HEK293T (cell line): ENCODE measurements around the gene BICD2.

Experiments
- CTCF ChIA-PET: fragments of 350-600 bp; formaldehyde crosslinking; extraction: SDS; loops from one replicate; lab custom pipeline; 2021; ENCODE audit warnings: antibody characterized with exemption, inconsistent platforms; lab: Yijun Ruan, JAX
- POLR2A ChIA-PET: fragments of 350-600 bp; formaldehyde crosslinking; extraction: SDS; loops from one replicate; lab custom pipeline; 2020; ENCODE audit warnings: antibody characterized with exemption, inconsistent platforms; lab: Yijun Ruan, JAX
- DNase-seq: peaks from one replicate; pipeline ENCODE4 v3.0.0; 2012; ENCODE audit warnings: mixed read lengths; ENCODE audit errors: extremely low spot score
- ARNT ChIP-seq: fragments of 450-650 bp; IDR thresholded peaks from 2 replicates; pipeline ENCODE4 v1.6.1; 2017; ENCODE audit warnings: mild to moderate bottlenecking
- BHLHE40 ChIP-seq: fragments of 450-650 bp; IDR thresholded peaks from 2 replicates; pipeline ENCODE4 v1.6.1; 2016; ENCODE audit warnings: mild to moderate bottlenecking, moderate library complexity, borderline replicate concordance
- CTBP1 ChIP-seq: fragments of 450-650 bp; IDR thresholded peaks from 2 replicates; pipeline ENCODE4 v1.6.1; 2016; ENCODE audit warnings: borderline replicate concordance
- ELF4 ChIP-seq: fragments of 450-650 bp; IDR thresholded peaks from 2 replicates; pipeline ENCODE4 v1.6.1; 2017; ENCODE audit warnings: antibody characterized with exemption
- FOXA1 ChIP-seq: fragments of 450-650 bp; IDR thresholded peaks from 2 replicates; pipeline ENCODE4 v1.6.1; 2016; ENCODE audit warnings: mild to moderate bottlenecking
- FOXK2 ChIP-seq: fragments of 450-650 bp; IDR thresholded peaks from 2 replicates; pipeline ENCODE4 v1.6.1; 2016; ENCODE audit warnings: mild to moderate bottlenecking
- FOXM1 ChIP-seq: fragments of 450-650 bp; IDR thresholded peaks from 2 replicates; pipeline ENCODE4 v1.6.1; 2017; ENCODE audit warnings: mild to moderate bottlenecking, borderline replicate concordance
- HDGF ChIP-seq: fragments of 450-650 bp; IDR thresholded peaks from 2 replicates; pipeline ENCODE4 v1.6.1; 2017; ENCODE audit warnings: antibody characterized with exemption, borderline replicate concordance
- L3MBTL2 ChIP-seq: fragments of 450-650 bp; conservative IDR thresholded peaks from 2 replicates; pipeline ENCODE4 v1.6.1; 2016; ENCODE audit warnings: mild to moderate bottlenecking
- LEF1 ChIP-seq: fragments of 450-650 bp; IDR thresholded peaks from 2 replicates; pipeline ENCODE4 v1.6.1; 2017; ENCODE audit warnings: mild to moderate bottlenecking, borderline replicate concordance
- NFRKB ChIP-seq: fragments of 450-650 bp; IDR thresholded peaks from 2 replicates; pipeline ENCODE4 v1.6.1; 2016; ENCODE audit warnings: mild to moderate bottlenecking, moderate library complexity
- SP1 ChIP-seq: fragments of 450-650 bp; IDR thresholded peaks from 2 replicates; pipeline ENCODE4 v1.6.1; 2017
- SUZ12 ChIP-seq: fragments of 450-650 bp; IDR thresholded peaks from 2 replicates; pipeline ENCODE4 v1.6.1; 2016; ENCODE audit warnings: mild to moderate bottlenecking
- TARDBP ChIP-seq: fragments of 450-650 bp; IDR thresholded peaks from 2 replicates; pipeline ENCODE4 v1.6.1; 2016
- ZNF384 ChIP-seq: fragments of 450-650 bp; IDR thresholded peaks from 2 replicates; pipeline ENCODE4 v1.6.1; 2016
- TF ChIP-seq, protein P1 (sequence below): fragments of 450-650 bp; IDR thresholded peaks from 2 replicates; pipeline ENCODE4 v1.6.1; 2016

BICD2 gene

DNA sequence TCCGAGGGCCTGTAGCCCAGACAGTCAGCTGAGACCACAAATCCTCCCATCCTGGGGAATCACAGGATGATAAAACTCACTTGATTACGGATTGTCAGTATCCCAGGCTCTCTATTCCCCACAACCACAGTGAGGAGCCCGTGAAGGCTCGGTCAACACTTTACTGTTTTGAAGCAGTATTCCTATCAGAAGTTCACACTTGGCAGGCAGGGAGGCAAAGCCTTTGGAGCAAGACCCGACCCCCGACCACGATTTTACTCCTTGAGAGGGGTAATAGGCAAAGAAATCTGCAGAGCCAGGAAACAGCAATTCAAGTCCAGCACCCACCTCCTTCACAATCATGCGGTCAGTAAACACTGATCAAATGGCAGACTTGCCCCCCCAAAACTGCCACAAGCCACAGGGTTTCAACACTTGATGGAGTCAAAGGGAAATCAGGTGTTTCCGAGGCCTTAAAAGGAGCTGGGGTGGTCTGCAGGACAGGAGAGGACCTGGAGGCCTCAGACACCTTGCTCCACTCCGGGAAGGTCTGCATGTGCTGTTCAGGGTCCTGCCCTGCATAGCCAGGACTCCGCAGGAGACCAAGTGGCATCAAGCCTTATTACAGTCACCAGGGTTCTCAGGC lies 25.2 kb downstream of the BICD2 start:
- ChIA-PET POLR2A (no interaction called here), CTCF (no interaction called here)
- no peak for DNase-seq
- TF ChIP-seq HDGF, result no peak
- no peak for TF ChIP-seq L3MBTL2
- TF ChIP-seq NFRKB, result no peak
- TF ChIP-seq BHLHE40, result no peak
- TF ChIP-seq ZNF384, result no peak
- no peak for TF ChIP-seq SP1

DNA sequence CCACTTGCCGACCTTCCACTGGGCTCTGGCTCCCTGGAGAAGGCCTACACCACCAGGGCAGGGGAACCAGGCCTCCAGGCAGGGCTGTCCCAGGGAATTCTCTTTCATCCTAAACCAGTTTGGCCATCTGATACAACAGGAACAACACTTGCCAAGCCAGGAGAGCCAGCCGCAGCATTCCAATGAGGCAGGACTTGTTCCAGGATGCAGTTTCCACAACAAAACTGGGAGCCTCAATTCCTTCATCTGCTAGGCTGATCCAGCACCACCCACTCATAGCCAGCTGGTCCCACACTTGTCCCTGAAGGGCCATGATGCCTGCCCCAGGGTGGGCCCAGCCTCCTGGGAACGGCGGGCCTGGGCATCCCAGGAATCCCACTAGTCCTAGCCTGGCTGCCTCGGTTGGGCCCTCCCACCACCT lies 26.0 kb downstream of the BICD2 start:
- TF ChIP-seq NFRKB (no peak), ARNT (no peak), L3MBTL2 (no peak), SP1 (no peak), TARDBP (no peak), BHLHE40 (no peak), SUZ12 (no peak), ELF4 (no peak), FOXA1 (no peak), FOXM1 (no peak), LEF1 (no peak), FOXK2 (no peak), ZNF384 (no peak), HDGF (no peak), CTBP1 (no peak)
- TF ChIP-seq, protein P1, sequence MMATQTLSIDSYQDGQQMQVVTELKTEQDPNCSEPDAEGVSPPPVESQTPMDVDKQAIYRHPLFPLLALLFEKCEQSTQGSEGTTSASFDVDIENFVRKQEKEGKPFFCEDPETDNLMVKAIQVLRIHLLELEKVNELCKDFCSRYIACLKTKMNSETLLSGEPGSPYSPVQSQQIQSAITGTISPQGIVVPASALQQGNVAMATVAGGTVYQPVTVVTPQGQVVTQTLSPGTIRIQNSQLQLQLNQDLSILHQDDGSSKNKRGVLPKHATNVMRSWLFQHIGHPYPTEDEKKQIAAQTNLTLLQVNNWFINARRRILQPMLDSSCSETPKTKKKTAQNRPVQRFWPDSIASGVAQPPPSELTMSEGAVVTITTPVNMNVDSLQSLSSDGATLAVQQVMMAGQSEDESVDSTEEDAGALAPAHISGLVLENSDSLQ, result no peak
- DNase-seq, result no peak
- CTCF ChIA-PET, result no interaction called here
- POLR2A ChIA-PET, result no interaction called here

DNA sequence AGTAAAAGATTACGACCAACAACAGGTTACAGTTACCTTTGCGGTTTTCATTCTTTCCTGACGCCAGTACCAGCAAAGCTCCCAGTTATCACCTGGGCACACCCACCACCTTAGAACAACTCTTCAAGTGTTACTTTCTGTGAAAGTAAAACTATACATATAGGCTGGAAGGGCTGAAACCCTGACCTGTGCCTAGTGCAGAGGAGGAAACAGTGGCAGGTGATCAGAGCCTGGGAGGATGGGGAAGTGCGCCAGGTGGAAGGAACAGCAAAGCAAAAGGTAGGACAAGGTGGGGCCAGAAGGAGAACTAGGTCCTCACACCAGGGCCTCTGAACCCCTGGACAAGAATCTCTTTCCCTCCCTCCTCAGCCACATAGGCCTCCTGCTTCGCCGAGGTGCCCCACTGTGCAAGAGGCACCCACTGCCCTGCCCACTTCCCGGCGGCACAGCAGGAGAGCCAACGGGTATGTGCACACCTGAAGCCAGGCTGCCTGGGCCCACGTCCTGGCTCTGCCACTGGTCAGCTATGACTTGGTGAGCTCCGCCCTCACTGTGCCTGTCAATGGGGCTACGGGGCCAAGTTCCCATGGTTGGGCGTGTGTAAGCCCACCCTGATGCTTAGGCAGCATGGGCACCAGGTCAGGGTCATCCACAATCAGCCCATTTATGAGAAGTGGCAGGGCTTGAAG lies 26.9 kb downstream of the BICD2 start:
- CTCF ChIA-PET, result no interaction called here
- no peak for DNase-seq

DNA sequence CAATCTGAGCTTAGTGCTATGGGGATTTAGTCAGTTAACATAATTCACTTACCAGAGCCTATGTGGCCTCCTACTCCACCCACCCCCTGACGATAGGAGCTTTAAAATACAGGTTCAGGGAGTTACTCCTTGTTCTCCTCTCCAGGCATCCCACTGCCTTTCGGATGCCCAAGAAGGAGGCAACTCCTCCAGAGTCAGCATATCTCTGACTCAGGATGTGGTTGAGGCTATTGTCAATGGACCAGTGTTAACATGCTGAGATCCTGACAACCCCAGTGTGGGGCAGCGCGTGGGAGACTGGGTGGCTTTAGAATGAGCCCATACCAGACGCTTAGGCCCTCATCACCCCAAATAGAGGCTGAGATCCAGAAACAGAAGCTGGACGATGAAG lies 27.4 kb downstream of the BICD2 start:
- ChIA-PET POLR2A (no interaction called here), CTCF (no interaction called here)
- TF ChIP-seq, protein P1, result no peak
- TF ChIP-seq FOXK2 (no peak), BHLHE40 (no peak), L3MBTL2 (no peak), CTBP1 (no peak), SUZ12 (no peak), SP1 (no peak), FOXA1 (no peak), ZNF384 (no peak), NFRKB (no peak), ARNT (no peak)
- no peak for DNase-seq

More for the DNA sequence above, 26.9 kb downstream of the BICD2 start:
- TF ChIP-seq ARNT (no peak), BHLHE40 (no peak), SUZ12 (no peak), FOXM1 (no peak), CTBP1 (no peak), ELF4 (no peak), FOXA1 (no peak)
- TF ChIP-seq, protein P1, result no peak
- POLR2A ChIA-PET, result no interaction called here

DNA sequence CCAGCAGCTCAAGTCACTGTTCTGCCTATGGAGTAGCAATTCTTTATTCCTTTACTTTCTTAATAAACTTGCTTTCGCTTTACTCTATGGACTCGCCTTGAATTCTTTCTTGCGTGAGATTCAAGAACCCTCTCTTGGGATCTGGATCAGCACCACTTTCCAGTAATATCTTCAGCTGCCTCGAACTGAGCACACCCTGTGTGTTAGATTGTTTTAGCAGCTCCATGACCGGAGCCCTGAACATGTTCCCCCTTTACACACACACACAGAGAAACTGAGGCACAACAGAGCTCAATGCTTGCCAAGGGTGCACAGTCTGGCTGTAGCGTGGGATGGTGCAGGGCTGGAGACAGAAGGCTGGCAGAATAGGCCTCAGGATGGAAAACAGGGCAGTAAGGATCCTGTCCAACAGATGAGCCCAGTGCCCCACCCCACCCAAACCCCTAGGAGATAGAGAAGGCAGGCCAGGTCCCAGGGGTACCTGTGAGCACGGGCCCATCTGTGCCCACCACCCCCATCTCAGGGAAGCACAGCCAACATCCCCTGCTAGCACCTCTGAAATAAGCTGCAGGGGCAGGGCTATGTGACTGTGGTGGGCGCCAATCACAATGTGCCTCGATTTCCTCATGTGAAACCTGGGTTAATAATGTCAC lies 27.9 kb downstream of the BICD2 start:
- no peak for DNase-seq
- POLR2A ChIA-PET, result no interaction called here
- CTCF ChIA-PET, result no interaction called here
- TF ChIP-seq ELF4, result no peak
- no peak for TF ChIP-seq NFRKB
- TF ChIP-seq BHLHE40, result no peak
- TF ChIP-seq ARNT, result no peak
- no peak for TF ChIP-seq FOXM1
- TF ChIP-seq LEF1, result no peak
- TF ChIP-seq, protein P1, result no peak
- no peak for TF ChIP-seq SP1
- TF ChIP-seq ZNF384, result no peak
- no peak for TF ChIP-seq TARDBP
- no peak for TF ChIP-seq CTBP1
- TF ChIP-seq L3MBTL2, result no peak
- no peak for TF ChIP-seq FOXK2
- TF ChIP-seq SUZ12, result no peak
- no peak for TF ChIP-seq HDGF
- TF ChIP-seq FOXA1, result no peak
